Measurements from ENCODE around the gene TCP11L1.

DNA sequence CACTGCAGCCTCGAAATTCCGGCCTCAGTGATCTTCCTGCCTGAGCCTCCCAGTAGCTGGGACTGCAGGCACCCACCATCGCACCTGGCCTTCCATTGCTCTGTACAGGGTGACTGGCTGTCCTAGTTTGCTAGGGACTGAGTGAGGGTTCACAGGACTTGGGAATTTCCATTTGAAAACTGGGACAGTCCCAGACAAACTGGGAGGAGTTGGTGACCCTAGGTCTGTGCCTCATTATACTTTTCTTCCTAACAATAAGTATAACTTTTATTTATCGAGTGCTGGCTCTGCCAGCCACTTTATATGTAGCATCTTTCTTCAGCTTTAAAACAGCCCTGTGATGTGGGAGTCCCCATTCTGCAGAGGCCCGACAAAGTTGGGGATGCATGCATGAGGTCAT, 25.5 kb downstream of the TCP11L1 start:
- TF ChIP-seq, protein P1, sequence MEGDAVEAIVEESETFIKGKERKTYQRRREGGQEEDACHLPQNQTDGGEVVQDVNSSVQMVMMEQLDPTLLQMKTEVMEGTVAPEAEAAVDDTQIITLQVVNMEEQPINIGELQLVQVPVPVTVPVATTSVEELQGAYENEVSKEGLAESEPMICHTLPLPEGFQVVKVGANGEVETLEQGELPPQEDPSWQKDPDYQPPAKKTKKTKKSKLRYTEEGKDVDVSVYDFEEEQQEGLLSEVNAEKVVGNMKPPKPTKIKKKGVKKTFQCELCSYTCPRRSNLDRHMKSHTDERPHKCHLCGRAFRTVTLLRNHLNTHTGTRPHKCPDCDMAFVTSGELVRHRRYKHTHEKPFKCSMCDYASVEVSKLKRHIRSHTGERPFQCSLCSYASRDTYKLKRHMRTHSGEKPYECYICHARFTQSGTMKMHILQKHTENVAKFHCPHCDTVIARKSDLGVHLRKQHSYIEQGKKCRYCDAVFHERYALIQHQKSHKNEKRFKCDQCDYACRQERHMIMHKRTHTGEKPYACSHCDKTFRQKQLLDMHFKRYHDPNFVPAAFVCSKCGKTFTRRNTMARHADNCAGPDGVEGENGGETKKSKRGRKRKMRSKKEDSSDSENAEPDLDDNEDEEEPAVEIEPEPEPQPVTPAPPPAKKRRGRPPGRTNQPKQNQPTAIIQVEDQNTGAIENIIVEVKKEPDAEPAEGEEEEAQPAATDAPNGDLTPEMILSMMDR (IDR thresholded peaks at IDR 0.05), result no peak
- TF ChIP-seq POLR2AphosphoS5 (IDR thresholded peaks at IDR 0.05; ENCODE audit: low read depth, low read length), result no peak

Measured in Panc1 (cell line).